NCI-H345 treated with DMSO at 0.1 percent for 48 hours (cell line): ENCODE data around the gene OSBP.
"Not testable (repeated sequence)": the region's sequence is repeated elsewhere in the genome, so short reads cannot be mapped to it uniquely, and the experiment has no call there.

Experiments
- DNase-seq: peaks from one replicate; lab custom pipeline; 2025; ENCODE audit not compliant: unreplicated experiment; lab: John Stamatoyannopoulos, UW

Gene OSBP

GRCh38 chr11:59555601-59556114, 59.9 kb downstream of the OSBP start:
- no peak for DNase-seq

GRCh38 chr11:59553323-59553722, 62.3 kb downstream of the OSBP start:
- DNase-seq, result no peak

GRCh38 chr11:59552844-59553243, 62.7 kb downstream of the OSBP start:
- no peak for DNase-seq

DNA sequence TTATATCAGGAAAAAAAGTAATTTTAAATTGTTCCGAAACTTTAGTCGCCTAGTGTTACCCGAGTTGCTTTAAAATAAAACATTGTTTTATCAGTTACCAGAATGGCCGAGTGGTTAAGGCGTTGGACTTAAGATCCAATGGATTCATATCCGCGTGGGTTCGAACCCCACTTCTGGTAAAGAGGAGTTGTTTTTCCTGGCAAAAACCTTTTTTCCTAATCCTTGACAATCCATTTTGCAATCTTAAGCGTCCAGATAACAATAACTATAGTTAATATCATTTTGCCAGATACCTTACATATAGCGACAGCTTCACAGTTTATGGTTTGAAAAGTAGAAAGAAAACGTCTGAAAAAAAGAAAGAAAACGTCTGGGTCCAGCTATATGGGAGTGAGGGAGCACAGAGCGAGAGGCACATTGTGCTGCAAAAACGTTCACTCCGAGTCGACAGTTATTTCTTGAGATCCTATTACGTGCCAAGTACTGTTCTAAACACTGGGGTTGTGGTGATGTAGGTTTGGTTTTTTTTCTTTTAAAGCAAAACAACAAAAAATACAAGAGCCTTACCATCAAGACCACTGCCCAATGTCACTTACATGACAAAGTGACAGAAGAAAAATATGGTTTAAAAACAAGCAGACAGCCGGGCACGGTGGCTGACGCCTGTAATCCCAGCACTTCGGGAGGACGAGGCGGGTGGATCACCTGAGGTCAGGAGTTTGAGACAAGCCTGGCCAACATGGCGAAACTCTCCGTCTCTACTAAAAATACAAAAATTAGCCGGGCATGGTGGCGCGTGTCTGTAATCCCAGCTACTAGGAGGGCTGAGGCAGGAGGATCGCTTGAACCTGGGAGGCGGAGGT, 63.7 kb downstream of the OSBP start:
- no peak for DNase-seq

DNA sequence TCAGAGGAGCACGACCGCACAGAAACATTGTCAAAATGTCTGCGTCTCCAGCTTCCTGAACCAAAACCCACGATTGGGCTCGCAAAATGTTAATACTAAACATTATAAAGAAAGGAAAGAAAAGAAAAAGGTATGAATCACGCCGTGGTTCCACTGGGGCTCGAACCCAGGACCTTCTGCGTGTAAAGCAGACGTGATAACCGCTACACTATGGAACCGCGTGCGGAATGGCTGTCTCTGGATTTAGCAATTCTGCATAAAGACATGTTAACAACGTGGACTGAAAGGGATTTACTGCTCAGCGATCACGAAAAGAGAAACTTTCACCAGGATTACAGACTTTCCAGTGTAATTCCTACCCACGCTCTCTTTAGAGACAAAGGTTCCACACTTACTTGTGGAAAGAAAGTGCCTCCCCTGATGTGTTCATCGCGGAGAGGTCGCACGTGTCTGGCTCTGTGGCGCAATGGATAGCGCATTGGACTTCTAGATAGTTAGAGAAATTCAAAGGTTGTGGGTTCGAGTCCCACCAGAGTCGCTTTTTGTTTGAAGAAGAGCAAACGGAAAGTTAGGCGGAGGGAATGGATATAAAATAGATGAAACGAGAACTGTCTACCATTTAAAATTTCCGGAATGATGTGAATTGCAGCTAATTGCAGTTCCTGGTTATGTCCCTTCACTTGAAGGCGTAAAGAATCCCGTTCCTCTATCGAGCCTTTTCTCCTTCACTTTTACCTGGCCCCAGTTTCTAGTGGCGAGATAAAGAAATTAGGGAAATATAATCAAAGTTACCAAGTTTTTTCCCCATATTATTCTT, 64.5 kb downstream of the OSBP start:
- peak; percentile 79 for DNase-seq

DNA sequence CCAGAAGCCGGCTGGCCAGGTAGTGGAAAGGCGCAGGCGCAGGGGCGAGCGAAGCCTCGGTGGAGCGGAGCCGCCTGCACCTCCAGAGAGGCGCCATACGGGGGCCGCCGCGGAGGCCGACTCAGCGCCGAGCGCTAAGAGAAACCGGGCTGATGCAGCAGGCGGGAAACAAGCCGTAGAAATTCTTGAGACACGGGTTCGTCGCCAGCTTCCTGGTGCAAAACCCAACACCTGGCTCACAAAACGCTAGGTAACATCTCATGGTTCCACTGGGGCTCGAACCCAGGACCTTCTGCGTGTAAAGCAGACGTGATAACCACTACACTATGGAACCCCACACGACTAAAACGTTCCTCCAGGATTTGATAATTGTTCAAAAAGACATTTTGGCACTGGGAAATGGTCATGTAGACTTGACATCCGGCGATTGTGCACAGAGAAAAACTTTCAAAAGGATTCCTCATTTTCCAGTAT, 65.2 kb downstream of the OSBP start:
- DNase-seq, result peak; percentile 86

DNA sequence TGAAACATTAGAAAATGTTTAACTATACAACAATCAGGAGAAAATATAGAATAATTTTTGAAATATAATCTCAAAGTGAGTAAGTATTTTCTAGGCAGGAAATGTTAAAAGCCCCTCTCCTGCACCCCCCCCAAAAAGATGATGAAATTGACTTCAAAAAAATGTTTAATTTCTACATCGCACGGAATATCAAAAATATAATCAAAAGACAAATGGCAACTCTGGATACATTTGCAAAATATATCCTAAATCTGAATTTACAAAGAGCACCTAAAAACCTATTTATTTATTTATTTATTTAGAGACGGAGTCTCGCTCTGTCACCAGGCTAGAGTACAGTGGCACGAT, 67.3 kb downstream of the OSBP start:
- no peak for DNase-seq

GRCh38 chr11:59547605-59548308, 67.8 kb downstream of the OSBP start:
- not testable (repeated sequence) for DNase-seq

DNA sequence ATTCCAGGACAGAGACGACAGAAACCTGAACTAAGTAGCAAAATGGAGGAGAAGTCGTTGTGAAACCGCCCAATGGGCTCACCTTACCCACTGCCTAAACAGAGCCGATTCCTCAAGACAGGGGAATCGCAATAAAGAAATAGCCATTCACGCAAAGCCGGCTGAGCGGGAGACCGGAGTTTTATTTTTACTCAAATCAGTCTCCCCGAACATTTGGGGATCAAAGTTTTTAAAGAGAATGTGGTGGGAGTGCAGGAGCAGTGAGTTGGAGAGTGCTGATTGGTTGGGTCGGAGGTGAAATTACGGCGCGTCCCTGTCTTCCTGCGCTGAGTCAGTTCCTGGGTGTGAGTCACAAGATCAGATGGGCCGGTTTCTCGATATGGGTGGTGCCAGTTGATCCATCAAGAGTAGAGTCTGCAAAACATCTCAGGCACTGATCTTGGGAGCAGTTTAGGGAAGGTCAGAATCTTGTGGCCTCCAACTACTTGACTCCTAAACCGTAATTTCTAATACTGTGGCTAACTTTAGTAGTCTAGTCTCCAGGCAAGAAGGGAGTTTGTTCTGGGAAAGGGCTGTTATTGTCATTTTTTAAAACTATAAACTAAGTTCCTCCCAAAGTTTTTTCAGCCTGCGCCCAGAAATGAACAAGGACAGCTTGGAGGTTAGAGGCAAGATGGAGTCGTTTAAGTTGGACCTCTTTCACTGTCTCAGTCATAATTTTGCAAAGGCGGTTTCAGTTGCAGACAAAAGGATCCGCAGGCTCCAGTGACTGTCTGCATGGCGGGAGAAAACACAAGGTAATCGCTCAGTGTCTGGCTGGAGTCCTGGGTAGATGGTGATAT, 70.2 kb downstream of the OSBP start:
- DNase-seq, result no peak

DNA sequence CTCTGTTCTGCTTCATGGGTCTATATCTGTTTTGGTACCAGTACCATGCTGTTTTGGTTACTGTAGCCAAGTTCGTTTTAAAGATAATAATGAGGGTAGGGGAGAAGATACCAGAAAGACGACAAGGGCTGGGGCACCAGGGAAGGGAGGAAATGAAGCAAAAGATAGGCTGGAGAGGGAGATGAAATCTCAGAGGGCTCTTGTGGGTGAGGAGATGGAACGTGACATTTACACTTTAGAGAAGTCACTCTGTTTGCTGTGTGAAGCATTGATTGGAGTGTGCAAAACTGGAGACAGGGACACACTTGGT, 70.8 kb downstream of the OSBP start:
- DNase-seq, result no peak

- DNase-seq, result not testable (repeated sequence)
Measured at GRCh38 chr11:59543713-59544112, 71.9 kb downstream of the OSBP start.

GRCh38 chr11:59542142-59542810, 73.3 kb downstream of the OSBP start:
- no peak for DNase-seq

DNA sequence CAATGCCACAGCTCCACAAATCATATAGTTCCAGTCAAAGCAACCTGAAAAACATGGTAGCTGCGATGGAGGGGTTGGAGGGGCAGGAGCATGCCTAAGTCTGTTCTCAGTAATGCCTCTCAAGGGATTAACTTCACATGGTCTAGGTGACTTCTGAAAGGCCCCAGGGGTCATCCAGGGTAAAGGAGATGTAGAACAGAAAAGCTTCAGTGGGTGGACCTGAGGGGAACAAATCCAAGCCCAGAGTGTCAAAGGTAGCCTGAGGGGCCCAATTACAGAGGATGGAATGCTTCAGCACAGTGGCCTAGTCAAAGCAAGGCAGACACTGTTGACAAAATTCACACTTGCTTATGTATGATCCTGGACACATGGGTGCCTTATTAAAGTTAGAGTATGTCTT, 80.9 kb downstream of the OSBP start:
- no peak for DNase-seq

DNA sequence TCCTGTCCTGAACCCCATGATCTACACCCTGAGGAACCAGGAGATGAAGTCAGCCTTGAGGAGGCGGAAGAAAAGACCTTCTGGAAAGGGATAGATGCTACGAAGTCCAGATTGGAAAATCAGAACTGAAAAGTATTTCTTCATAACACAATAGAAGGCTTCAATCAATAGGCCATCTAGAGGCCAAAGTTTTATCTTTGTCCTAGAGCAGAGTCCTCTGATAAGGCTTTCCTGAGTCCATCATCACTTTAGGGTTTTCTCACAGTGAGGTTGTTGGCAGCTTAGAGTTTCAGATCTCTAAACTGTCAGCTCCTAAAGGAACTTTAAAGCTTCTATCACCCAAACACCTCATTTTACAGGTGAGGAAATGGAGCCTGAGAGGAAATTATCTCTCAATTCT, 83.0 kb downstream of the OSBP start:
- DNase-seq, result no peak

GRCh38 chr11:59528711-59529110, 86.9 kb downstream of the OSBP start:
- no peak for DNase-seq
